SIG-M5 (cell line): ENCODE measurements around the gene DISP1.
"Not testable (repeated sequence)": the region's sequence is repeated elsewhere in the genome, so short reads cannot be mapped to it uniquely, and the experiment has no call there.

ENCODE experiments used
- DNase-seq: peaks from one replicate; lab custom pipeline; 2025; lab: John Stamatoyannopoulos, UW

DISP1 gene

DNA sequence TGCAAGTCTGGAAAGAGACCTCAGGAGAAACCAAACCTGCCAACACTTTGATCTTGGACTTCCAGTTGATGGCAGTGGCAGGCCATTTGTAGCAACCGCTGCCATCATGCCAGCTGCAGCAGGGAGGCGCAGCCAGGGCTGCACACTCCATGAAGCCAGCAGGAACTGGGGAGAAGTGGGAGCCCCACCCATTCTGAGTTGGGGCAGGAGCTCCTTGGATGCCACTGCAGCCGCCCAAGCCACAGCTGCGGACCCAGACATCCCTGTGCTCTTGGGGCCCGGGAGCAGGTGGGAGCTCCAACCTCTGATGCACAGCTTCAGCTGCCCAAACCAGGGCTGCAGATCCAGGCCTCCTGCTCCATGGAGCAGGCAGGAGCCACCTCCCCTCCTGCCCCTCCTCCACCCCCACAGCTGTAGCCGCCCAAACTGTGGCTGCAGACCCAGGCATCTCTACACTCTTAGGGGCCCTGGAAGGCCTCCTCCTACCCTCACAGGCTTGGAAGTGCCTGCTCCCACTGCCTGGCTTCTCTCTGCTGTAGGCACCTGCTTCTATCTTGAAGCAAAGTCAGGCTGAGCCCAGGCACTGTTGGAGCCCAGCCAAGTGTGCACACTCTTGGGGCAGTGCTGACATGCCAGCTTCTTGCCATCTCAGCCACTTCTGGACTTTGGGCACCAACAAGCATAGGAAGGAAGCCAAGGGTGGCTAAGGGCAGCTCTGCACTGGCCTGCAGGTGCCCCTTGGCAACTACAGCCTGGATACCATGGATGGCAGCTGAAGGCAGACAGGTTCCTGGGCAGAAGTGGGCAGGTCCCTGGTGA, 20.0 kb upstream of the DISP1 start:
- DNase-seq, result no peak

DNA sequence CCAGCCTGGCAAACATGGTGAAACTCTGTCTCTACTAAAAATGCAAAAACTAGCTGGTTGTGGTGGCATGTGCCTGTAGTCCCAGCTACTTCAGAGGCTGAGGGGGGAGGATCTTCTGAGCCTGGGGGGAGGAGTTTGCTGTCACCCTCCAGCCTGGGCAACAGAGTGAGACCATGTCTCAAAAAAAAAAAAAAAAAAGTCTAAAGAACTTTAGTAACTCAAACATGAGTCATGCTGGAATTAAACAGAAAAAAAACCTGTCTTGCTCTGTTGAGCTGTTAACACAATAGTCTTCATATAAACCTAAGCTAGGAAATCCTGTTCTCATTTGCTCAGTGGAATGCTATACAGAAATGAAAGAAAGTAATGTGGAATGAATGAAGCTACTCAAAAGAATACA, 16.7 kb upstream of the DISP1 start:
- DNase-seq, result no peak

DNA sequence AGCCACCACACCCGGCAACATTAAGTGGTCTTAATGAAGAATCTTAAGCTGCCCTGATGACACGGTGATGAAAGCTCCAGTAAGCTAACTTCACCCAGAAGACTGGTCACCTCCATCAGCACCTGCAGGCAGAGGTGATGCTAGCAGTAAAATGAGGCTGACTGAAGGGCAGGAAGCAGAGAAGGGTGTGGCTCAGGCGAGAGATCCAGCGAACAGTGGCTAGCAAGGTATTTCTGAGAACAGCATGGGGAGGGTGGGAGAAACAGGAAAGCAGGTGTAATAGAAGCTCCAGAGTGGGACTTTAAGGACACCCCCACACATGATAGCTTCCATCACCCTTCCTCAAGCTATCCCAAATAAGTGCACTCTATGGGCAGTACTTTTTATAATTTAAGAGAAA, 15.9 kb upstream of the DISP1 start:
- no peak for DNase-seq

- DNase-seq, result no peak
Measured at GRCh38 chr1:222801067-222801466, 13.8 kb upstream of the DISP1 start.

DNA sequence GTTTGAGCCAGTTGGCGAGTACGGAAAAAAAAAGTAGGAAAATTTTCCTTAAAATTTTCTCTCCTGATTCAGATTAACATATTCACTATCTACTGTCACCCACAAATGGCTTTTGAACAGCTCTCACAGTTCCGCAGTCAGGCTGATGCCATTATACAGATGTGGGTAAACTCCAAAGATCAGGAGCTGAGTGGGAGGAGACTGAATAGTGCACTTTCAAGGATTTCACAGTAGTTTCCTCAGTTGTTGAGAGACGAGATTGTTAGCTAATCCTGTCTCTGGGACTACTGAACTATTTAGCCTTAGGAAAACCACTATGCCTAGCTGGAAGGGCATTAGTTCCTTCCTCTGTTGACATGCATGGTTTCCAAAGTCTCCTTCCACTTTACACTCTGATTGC, 3.2 kb upstream of the DISP1 start:
- no peak for DNase-seq

DNA sequence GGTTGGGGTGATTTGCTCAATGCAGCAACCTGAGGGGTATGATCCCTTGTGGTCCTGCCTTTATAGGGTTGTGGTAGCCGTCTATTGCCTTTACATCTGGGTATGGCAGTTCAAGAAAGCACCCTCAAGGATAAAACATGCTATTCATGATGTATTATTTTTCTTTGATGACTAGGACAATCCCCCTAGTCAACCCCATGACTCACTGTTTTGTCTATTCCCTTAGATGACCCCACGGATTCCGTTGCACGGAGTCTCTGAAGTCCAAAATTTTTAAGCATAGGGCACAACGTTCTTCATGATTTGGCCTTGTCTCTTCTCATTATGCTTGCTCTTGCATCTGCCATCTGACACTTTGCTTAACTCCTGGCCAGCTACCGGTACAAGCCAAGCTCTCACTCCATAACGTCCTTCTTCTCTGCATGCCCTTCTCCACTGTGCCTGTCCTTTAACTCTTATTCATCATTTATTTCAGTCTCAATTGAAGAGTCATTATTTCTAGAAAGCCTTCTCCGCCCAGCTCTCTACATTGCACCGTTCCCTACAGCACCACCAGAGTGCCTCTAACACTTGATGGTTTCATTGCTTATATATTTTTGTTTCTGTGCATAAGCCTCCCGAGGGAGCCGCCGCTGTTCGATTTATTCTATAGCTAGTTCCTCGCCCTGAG, 838 bp upstream of the DISP1 start:
- DNase-seq, result no peak

DNA sequence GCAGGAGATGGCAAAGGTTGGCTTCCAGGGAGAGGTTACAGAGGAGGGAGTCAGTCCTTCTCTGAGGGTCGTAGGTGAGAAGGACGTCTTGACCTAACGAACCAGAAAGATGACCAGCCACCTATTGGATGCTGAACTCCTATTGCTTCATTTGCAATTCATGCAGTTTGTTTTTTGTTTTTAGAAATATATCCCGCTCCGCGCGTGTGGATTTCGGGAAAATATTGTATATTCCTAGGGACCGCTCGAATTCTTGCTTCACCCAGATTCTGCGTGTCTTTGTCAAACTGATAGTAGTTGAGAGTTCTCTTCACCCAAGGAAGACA, 564 bp downstream of the DISP1 start:
- DNase-seq, result no peak

DNA sequence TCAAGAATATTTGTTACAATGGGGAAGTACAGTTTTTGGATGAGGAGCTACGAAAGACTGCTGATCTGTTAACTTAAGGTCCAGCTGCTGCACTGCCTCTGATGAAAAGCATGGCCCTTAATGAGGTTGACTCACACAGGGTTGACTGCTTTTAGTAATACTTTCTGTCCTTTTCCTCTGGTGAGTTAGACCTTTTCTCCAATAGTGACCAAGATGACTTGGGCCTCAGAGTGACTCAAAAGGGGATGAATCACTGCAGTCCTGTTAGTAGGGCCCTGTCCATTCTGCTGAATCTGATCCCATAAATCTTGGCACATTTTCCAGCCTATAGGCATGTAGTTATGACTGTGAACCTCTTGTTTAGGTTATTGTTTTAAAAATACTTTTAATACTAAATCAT, 2.7 kb downstream of the DISP1 start:
- DNase-seq, result no peak

DNA sequence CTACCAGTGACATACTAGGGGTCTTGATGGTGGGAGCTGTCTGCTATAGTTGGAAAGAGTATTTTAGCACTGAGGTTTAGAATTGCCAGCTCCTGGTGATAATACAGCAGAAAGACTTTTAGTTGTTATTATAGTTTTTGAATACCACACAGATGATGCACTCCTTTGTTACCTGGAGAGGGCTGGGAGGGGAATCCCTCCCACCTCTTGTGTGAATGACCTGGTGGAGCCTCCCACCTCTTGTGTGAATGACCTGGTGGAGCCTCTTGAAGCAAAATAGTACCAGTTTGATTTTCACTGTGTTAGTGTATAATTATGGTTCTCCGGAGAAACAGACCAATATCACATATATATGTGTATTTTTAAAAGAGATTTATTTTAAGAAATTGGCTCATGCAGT, 3.3 kb downstream of the DISP1 start:
- no peak for DNase-seq

DNA sequence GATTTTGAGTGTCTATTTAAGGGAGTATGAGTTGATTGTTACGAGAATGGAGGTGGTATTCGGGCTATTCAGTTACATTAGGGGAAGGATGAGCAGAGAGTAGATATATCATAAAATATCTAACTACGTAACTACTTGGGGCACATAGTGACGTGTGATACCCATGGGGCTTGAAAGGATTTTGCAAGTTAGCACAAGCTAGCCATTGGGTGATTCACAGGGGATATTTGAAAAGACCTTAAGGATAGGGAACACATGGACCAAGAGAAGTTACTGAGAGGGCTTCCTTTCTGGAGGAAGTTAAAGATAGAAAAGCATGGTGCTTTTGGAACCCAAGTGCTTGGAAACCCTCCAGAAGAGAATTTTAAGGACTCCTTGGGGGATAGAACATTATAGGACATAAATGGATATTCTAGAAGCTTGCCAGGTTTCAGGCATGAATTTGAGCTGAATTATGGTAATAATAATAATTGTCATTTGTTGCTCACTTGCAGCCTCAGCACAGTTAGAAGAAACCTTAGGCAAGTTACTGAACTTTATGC, 5.4 kb downstream of the DISP1 start:
- DNase-seq, result no peak

GRCh38 chr1:222821239-222821638, 6.4 kb downstream of the DISP1 start:
- no peak for DNase-seq

DNA sequence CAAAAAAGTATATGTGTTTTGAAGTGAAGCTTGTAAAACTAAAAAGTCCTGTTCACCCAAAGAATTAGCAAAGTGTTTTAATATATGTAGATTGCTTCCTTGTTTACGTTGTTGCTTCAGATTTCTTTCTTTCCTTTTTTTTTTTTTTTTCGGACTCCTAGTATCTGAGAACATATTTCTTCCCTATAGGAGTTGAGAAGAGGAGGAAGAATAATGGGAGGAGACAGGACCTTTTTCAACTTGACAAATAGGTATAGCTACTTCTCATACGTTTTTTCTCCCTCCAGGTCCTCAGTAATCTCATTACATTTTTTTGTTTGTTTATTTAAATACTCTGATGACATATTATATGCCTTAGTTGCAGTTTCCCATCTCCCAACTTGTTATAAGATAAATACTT, 8.9 kb downstream of the DISP1 start:
- no peak for DNase-seq

DNA sequence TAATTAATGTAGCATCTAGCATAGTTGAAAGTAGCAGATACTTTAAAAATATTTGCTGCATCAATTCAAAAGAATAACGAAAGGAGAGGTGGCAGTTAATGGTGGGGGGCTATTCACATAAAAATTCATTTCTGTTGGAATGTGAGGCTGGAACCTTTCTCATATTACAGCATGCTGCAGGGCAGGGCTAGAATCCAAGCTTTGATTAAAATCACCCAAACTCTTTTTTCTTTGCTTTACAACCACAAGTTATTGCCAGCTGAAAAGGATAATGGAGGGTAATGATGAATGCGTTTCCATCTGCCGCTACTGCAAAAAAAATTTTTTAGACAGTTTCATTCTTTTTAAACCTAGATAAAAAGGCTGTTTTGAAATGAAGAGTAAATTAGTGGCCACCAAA, 9.8 kb downstream of the DISP1 start:
- no peak for DNase-seq

DNA sequence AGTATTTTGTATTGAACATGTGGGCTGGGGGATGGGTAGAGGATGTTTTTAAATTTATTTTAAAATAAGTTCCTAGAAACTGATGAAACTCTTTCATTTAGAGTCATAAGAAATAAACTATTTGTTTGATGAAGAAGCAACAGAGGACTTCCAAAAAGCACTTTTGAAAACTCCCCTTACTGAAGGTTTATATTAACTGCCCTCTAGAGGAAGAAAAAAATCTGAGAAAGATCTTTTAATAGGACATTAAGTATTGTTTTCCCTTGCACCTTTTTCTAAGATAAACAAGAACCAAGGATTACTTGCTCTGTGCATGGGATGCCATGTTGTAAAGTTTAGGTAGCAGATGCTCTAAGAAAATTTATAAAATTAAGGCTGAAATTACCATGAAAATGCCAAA, 14.1 kb downstream of the DISP1 start:
- no peak for DNase-seq

- no peak for DNase-seq
Measured at GRCh38 chr1:222829868-222830267, 15.0 kb downstream of the DISP1 start.

DNA sequence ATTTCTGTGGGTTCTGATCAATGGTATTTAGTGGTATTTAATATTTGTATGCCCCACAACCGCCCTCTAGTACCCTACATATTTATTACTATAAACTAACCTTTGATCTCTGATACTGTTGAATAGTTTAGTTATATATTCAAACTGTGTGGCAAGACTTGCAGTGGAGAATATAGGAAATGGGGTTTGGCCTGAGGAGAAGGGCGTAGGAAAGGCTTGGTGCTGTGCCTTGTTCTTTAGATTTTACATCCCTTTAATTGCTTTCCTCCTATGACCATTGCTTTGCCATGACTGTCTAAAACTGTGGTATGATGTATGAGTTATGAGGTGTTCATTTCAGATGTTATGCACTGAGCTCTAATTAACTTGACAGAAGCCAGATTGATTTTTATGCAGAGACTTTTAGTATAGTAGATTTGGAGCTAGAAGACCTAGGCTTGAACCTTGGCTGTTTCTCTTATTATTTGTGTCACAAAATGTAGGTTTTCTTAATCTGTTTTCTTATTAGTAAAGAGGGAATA, 18.6 kb downstream of the DISP1 start:
- DNase-seq, result no peak

GRCh38 chr1:222843469-222844410, 28.9 kb downstream of the DISP1 start:
- DNase-seq, result no peak

DNA sequence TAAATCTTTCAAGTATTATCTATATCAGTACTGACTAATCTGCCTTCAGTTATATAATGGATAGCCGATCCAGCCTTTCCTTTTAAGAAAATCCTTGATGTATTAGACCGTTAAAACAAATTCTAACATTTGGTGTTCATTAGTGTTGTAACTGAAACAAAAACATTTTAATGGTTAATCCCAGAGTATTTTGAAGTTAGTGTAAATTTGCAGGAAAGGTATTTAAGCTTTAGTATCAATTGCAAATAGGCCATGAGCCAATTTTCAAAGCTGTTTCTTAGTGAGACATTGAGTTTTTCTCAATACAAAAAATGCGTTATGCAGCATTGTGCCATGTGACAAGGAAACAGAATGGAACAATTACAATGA, 29.6 kb downstream of the DISP1 start:
- no peak for DNase-seq

DNA sequence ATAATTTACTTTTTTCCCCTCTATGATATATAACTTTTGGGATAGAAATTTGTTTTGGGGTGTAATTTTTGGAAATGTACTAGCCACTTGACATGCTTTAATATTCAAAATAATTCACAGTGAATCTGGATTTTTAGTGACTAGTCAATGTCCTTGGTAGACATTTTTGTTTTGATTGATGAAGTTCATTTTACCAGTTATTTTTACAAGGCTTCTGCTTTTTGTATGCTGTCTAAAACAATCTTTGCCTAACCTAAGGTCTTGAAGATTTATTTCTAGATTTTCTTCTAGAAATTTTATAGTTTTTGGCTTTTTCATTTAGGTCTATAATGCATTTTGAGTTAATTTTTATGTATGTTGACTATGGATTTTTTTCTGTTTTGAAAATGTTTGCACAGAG, 30.9 kb downstream of the DISP1 start:
- no peak for DNase-seq

- not testable (repeated sequence) for DNase-seq
Measured at GRCh38 chr1:222850550-222850949, 35.7 kb downstream of the DISP1 start.

- DNase-seq, result no peak
Measured at GRCh38 chr1:222852326-222852725, 37.5 kb downstream of the DISP1 start.

DNA sequence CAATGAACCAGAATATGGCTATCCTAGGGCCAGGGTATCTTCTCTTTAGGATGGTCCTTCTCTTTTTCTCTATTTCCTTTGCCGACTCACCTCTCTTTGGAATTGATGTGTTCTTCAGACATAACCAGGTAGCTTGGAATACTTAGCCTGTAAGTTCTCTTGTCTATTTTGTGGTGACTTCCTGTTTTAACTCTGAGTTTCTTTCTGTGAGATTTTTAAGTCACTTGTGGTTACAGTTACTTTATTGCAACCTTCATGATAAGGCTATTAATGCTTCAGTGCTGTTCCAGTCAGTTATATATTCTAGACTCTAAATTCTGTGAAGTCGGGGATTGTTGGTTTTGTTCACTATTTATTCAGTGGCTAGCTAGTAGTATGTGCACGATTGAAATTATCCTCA, 46.2 kb downstream of the DISP1 start:
- no peak for DNase-seq
